Raji (cell line): ENCODE data around the gene FGF6.

ENCODE experiments used
- POLR2A ChIP-seq: IDR thresholded peaks from 2 replicates; pipeline ENCODE4 v1.6.1; 2011; ENCODE audit warnings: low read depth, low read length, control low read depth; ENCODE audit not compliant: insufficient read depth

Gene FGF6

GRCh38 chr12:4434706-4435425 is 10.7 kb downstream of the FGF6 start:
- no peak for TF ChIP-seq POLR2A

- no peak for TF ChIP-seq POLR2A
Measured at GRCh38 chr12:4434301-4434700, 11.3 kb downstream of the FGF6 start.

GRCh38 chr12:4433745-4434058 is 11.9 kb downstream of the FGF6 start:
- TF ChIP-seq POLR2A: no peak

DNA sequence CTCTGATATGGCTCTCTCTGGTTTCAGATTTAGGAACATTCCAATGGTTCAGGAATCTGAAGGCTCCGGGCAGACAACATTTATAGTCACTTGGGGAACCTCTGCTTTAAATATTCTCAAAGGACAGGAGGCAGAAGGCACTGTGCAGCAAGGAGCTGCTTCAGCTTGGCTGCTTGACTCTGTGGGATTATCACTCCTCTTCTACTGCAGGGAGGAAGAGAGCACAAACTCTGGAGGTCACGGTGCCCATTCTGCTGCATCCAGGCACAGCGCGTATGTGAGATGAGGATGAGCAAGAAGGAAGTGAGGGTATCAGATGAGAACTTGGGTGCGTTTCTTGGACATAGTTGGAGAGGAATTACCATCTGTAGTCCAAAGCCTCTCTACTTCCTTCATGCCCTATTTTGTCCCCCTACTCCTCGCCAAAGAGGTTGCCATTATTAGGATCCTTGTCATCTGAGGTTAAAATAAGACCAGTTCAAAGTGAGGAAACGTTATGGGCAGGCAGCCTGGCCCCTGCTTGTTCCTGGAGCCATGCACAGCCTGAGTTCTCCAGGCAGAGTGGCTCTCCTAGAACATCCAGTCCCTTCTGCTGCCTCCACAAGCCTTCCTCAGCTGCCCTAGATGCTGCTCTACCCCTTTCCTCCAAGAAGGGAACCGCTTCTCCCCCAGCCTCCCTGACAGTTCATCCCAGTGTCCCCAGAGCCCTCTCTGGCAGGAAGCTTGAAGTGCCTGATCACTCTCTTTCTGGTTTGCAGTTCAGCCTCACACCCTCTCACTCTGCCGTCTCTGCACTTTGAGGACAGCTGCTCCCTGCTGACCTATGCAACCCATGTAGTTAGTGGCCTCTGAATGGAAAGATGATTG is 12.5 kb downstream of the FGF6 start:
- no peak for TF ChIP-seq POLR2A

DNA sequence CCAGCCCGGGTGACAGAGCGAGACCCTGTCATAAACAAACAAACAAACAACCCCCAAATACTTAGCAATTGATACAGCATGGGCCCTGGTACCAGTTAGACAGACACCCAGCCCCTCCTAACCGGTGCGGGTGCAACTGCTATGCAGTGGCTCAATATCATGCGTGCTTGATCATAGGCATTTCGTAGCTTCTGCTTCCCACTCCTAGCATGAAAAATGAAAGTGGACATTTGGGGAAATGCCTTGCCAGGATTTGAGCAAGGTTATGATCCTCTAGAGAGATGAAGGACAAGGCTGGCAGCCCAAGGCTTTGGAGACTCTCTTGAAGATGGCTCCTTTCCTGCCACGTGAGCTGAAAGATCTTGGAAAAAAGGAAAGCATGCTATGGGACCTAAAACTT is 13.7 kb downstream of the FGF6 start:
- no peak for TF ChIP-seq POLR2A

- no peak for TF ChIP-seq POLR2A
Measured at GRCh38 chr12:4431436-4431835, 14.2 kb downstream of the FGF6 start.

- TF ChIP-seq POLR2A: no peak
Measured at GRCh38 chr12:4424422-4424821, 21.2 kb downstream of the FGF6 start.

- TF ChIP-seq POLR2A: no peak
Measured at GRCh38 chr12:4423528-4424195, 22.0 kb downstream of the FGF6 start.

DNA sequence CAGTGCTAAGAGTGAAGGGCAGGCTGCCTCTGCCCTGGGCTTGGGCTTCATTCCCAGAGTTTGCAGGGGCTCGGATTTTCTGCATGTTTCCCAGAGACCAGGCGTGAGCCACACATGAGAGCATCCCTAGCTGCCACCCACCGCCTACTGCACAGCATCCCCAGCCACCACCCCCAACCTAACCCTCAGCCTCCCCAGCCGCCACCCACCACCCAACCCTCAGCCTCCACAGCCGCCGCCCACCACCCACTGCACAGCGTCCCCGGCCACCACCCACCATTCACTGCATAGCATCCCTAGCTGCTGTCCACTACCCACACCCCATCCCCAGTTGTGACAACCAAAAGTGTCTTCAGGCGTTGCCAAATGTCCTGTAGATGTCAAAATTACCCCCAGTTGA is 22.6 kb downstream of the FGF6 start:
- TF ChIP-seq POLR2A: no peak

DNA sequence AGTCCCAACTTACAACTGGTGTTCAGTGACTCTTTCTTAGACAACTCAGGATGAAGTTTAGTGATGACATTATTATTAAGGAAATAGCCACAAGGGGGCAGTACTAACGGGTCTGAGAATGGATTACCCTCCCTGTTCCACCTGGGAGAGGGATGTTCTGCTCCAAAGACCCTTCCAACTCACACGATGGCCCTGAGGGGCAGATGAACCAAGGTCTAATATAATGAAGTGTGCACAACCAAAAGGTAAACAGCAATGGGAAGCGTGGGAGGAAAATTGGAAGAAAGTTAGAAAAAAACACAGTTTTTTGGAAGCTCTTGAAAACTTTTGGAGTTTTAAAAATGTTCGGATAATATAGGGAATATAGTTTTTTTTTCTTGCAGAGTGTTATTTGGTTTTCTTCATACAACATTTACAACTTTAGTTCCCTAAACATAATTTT is 24.0 kb downstream of the FGF6 start:
- no peak for TF ChIP-seq POLR2A

- TF ChIP-seq POLR2A: no peak
Measured at GRCh38 chr12:4420138-4420670, 25.4 kb downstream of the FGF6 start.

DNA sequence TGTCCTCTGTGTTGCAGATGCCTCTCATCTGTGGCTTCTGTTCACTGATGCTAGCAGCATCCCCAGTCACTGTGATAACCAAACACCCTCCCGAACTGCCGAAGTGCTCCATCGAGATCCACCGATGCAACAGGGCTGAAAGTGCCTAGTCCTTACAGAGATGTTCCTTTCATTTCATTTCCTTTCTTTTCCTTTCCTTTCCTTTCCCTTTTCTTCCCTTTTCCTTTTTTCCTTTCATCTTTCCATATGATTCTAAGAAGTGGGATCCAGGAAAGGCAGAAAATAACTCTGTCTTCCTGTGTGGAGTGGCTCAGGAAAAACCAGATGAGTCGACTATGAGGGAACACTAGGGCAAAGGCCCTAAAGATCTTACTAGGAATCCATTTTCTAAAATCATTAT is 26.7 kb downstream of the FGF6 start:
- TF ChIP-seq POLR2A: no peak

- TF ChIP-seq POLR2A: no peak
Measured at GRCh38 chr12:4417936-4418335, 27.7 kb downstream of the FGF6 start.

GRCh38 chr12:4417455-4417854 is 28.2 kb downstream of the FGF6 start:
- TF ChIP-seq POLR2A: no peak

GRCh38 chr12:4416276-4416675 is 29.3 kb downstream of the FGF6 start:
- TF ChIP-seq POLR2A: no peak

GRCh38 chr12:4412465-4412864 is 33.1 kb downstream of the FGF6 start:
- TF ChIP-seq POLR2A: no peak
